Measurements from ENCODE around the gene MSH2.
"Not testable (repeated sequence)": the region's sequence is repeated elsewhere in the genome, so short reads cannot be mapped to it uniquely, and the experiment has no call there.

The MSH2 gene

DNA sequence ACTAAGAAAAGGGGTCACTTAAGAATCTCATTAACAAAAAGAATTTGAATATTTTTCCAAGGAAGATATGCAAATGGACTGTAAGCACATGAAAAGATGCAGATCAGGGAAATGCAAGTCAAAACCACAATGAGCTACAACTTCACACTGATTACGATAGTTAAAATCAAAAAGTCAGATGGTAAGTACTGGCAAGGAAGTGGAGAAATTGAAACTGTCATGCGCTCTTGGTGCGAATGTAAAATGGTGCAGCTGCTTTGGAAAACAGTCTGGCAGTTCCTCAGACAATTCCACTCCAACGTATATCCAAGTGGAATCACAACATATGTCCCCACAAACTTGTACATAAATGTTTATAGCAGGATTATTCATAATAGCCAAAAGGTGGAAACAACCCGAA is 81.4 kb downstream of the MSH2 start:
- DNase-seq (ENCODE audit: low spot score), result no peak

DNA sequence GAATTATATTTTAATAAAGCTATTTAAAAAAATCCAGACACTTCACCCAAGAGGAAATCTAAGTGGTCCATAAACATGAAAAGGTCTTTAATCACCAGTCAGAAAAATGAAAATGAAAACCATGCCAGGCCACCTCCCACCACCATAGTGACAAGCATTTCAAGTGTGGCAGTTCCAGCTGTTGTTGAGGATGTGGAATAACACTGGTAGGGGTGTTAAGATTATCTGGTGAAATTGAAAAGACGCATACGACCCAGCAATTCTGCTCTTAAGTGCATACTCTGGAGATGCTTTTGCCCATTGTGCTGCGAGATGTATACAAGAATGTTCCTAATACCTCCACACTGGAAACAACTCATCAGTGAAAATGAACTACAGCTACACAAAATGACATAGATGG is 82.2 kb downstream of the MSH2 start:
- no peak for DNase-seq (ENCODE audit: low spot score)

DNA sequence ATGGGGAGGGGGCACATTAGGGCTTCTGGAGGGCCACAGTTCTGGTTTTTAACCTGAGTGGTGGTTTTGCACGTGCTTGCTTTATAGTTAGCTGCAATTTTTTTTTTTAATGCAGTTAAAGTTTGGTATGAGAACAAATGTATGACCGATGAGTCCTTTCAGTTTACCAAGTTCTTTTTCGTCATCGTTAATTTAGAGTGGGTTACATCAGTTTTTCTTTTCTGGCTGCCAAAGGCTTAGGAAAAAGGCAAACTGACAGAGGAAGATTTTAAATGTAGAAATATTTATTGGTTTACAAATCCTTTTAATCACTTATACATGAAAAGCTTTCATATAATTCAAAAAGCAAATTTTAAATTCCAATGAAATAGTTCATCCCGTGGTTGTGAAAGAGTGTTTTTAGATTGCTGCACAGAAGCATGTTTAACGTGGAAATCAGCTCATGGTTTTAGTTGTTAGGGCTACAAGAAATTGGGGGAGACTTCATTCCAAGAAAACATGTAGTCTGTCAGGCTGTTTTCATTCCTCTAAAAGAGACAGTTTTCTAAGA is 82.9 kb downstream of the MSH2 start:
- no peak for DNase-seq (ENCODE audit: low spot score)

DNA sequence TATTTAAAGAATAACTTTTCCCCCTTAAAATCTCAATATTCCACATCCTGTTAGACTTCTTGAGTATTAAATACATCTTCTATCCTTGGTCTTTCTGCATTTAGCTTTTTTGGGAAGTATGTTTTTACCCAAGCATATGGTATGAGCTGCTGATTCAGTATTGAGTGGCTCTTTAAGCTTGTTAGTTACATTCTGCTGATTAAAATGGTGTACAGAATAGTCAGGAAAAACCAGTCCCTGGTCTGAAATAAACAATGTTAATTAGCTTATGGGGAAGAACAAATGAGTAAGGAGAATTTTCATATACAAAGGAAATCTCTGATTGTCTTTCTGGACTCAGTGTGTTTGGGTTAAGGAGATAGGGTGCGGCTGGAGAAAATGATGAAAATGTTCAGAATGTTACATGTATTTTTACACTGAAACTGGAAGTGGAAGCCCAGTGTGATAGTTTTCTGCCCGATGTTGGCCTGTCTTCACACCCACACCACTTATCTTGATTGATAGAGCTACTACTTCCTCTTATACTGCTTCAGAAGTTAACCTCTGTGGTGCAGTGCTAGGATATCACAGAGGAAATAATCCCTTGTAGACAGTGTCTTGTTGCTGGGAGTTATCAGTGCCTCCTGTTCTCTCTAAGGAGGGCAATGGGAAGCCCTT is 84.0 kb downstream of the MSH2 start:
- DNase-seq (ENCODE audit: low spot score), result no peak

DNA sequence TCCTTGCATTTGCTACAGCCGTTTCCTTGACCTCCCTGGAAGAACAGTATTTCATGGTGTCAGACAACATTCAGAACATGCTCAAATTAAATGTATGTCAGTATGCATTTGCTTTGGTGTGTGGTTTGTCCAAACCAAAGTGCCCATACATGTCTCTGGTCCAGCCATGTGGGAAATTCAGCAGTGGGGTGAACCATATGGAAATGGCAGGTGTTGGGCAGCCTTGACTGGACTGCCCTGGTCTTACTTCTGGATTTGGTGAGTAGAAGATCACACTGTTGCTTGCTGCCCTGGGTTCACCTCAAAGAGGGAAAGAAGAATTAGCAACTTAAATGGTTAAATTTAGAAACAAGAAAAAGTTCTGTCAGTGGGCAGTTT is 84.5 kb downstream of the MSH2 start:
- no peak for DNase-seq (ENCODE audit: low spot score)

DNA sequence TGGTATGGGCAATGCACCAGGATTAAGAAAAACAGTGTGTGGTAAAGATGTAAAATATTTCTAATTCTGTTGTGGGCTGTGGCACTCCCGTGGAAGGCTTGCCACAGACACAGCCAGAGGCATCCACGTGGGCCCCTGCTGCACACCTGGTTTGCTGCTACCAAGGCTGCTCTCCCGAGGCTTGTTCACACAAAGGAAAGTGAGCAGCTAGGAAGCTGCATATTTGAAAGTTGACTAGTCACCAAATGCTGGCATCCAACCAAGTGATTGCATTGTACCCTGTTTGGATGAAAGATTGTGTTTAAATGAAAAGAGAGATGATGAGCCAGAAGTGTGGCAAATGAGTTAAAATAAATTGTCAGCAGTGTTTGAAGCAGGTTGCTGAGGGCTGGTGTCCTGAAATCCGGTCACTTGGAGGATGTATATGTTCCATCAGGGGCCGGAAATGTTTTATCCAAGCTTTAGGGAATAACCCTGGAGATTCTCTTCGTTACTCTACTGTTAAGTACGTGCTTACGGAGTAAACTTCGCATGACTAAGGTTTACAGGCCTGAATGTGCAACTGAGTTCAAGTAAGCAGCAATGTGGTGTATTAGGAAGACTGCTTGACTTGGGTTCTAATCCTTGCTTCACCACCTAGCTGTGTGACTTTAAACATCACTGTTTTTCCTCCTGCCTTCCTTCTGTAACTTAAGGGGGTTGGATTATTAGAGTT is 86.1 kb downstream of the MSH2 start:
- DNase-seq (ENCODE audit: low spot score), result no peak

DNA sequence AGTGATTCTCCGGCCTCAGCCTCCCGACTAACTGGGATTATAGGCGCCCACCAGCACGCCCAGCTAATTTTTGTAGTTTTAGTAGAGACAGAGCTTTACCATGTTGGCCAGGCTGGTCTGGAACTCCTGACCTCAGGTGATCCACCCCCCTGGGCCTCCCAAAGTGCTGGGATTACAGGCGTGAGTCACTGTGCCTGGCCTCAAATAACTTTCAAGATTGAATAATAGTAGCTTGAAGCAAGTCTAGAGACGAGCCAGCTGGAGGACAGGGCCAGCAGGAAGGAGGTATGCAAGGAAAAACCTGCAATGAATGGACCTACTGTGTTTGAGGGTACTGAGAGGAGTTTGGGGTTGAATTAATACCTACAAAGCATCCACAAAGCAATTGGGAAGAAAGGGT is 87.5 kb downstream of the MSH2 start:
- no peak for DNase-seq (ENCODE audit: low spot score)

DNA sequence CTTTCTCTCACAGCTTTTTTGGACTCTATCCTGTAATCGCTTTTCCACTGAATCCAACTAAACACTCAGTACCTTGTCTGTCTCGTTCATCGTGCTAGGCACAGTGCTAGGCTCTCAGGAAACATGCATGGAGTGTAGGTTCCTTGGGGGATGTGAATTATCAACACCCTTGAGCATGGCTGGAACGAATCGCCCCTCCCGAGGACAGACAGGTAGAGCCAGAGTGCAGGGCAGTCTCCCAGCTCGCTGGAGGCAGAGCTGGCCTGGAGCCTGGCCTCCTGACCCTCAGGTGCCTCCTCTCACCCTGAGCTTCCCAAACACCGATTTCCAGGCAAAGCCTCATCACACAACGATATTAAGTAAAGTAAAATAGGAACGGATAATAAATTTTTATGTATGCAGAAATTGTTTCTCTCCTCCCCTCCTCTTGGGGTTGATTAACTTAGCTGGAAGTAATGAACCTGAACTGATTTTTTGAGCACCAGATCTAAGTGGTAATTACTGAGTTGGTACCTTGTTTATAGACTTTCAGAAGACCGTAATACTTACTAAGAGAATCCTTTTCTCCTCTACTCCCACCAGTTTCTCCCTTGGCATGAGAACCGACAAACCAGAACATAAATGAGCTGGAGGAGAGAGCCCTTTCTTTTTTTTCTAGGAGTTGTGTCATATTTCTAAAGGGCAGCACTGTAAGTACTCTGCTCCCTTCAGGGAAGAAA is 90.5 kb downstream of the MSH2 start:
- DNase-seq (ENCODE audit: low spot score), result no peak

DNA sequence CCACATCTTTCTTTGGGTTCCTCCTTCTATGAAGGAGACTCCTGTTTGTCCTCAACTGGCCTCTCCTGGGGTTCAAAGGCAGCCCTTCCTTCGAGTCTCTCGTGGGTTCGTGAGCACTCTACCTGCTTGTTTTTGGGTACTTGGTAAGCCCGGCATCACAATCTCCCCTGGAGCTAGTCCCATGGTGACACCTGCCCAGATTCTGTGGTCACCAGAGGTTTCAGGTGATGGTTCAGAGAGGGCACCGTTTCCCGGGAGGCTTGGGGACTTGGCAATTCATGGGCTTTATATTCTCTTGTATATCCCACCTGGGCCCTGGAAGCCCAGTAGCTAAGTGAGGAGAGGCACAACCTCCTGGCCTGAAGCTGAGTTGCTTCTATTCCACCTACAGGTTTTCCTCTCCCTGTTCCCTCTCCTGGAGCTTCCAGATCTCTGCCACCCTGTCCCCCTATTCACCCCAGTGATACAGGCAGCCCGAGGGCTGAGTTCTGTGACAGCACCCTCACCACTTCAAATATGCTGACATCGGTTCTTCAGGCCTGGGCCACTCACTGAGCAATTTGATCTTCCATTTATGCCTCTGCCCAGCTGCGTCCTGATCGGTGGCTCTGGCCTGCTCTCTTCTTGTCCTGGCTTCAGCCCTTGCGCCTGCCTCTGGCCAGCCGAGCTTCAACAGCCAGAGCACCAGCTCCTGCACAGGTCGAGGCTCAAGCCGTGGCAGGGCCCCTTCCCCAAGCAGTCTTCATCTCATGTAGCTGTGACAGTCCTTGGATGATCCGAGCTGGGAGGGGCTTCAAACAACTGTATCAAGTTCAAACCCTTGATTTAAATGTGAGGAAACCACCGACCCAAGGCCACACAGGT is 91.5 kb downstream of the MSH2 start:
- DNase-seq (ENCODE audit: low spot score), result no peak

DNA sequence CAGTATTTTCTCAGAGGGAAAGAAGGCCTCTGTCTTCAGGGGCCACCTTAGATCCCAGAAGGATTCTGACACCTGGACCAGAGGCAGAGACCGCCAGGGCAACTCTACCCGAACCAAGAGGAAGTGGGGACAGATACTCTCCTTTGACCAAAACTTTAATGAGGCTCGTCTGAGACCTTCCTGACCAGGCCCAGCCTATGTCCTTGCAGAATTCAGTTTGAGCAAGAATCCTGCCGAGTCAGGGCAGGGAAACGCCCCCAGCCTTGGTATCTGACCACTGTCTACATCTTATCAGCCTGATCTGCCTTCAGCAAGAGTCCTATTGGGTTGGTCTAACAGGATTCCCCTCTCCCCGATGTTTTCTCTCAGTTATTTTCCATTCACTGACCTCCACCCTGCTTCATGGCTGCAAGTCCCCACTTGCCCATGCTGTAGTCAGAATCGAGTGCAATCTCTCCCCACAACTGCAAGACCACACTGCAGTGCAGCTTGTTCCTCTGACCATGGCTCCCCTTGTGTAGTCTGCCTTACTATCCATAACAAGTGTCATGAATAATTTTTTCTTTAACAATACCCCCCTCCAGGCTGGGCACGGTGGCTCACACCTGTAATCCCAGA is 95.0 kb downstream of the MSH2 start:
- DNase-seq (ENCODE audit: low spot score), result no peak

DNA sequence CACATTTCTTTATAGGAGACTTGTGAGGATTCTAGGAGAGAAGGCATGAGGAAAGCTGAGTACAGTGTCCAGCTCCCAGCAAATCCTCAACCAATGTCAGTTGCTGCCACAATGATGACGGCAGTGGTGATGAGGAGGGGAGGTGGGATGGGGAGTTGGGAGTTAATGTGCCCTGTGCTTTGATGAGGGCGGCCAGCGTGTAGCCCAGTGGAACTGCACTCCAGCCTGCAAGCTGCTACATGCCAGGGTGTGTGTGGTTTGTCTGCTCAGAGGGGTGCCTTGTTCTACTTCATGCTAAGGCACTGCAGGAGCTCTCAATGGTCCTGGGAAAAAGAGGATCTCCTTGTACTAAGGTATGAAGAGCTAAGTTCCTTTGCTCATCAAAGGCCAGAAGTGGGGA is 96.1 kb downstream of the MSH2 start:
- DNase-seq (ENCODE audit: low spot score), result no peak

DNA sequence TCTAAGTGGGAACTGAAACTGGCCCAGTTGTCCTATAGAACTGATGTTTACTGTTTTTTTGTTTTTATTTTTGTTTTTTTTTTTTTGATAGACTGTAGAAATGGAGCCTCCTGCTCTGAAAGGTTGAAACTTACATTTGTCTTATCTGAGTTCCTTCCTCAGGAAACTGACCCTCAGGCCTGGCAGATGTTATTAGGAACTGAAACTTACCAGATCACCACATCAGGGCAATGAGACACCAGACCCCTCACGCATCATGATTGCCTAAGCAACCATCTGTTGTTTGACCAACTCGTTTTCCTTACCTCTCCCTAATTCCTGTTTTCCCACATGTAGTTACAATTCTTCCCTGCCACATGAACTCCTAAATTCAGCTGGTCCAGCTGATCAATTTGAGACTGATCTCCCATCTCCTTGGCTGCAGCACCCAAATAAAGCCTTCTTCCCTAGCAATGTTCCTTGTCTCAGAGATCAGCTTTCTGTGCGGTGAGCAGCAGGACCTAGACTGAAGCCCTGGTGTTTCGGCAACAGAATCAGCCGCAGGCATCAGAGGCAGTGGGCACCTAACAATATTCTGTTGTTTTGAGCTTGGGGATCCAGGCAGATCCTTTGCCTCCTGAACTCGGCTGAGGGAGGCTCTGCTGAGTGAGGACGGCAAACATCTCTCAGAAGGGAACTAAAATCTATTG is 96.8 kb downstream of the MSH2 start:
- DNase-seq (ENCODE audit: low spot score), result no peak

DNA sequence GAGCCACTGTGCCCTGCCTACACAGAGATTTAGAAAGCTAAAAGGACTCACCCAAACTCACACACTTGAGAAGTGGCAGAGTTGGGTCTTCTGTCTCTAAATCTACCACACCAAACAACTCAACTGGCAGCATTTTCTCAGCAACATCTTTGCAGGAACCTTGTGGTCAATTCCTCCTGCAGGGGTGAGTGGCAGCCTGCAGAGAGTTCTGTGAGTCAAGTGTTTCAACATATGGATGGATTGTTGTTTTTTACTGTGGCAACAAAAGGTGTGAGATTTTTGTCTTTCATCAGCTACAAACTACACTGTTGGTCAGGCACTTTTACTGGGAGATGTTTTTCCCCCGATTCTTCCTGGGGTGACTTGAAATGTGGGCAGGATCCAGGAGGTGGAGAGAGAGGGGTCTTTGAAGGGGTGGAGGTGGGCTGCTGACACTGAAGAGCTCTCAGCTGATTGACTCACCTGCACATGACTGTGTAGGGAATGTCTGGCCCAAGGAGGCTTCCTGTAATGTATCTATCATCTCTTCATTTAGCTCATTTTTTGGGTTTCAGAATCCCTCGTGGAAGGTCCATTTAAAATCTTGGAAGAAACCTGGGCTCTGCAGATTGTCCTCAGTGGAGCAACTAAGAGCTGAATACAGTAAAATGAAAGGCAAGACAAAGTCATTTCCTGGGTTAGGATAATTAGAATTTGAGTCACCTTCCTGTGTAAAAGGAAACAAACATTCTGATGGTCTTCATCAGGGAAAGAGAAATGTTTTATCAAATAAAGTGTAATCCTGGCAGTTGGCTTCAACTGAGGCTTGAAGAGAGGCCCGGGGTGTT is 98.6 kb downstream of the MSH2 start:
- DNase-seq (ENCODE audit: low spot score), result no peak

DNA sequence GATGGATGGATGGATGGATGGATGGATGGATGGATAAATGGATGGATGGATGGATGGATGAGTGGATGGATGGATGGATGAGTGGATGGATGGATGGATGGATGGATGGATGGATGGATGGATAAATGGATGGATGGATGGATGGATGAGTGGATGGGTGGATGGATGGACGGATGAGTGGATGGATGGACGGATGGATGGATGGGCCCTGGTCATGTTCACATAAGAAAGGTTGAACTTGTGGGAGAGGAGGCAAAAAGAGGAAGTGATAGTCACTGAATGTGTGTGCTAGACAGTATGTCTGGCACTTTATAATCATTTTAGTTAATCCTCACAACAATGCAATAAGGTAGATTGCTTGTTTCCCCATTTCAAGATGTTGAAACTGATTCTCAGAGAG is 99.5 kb downstream of the MSH2 start:
- DNase-seq (ENCODE audit: low spot score), result not testable (repeated sequence)

DNA sequence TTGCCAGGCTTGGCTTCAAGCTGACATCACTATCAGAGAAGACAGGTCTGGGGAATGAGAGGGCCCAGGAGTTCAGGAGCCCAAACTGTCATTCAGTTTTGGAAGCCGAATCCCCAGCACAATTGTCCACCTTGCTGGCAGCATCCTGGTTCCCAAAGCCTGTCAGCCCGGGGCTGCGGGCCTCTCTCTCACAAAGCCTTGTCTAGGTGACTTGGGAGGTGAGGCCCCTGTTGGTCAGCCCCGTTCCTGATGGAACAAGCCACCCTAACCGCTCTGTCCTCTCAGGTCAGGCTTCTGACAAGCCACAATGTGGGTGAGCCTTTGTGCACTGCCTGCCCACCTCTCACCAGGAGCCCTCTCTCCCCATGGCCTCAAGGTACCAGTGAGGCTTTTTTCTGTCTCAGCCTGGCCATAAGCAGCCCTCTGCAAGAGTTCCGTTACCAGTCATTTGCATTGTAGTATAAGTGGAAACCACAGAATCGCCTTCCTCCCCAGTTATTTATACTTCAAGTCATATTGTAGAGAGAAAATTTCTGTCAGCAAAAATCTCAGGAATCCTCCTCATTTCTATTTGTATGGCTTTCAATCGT is 100.6 kb downstream of the MSH2 start:
- no peak for DNase-seq (ENCODE audit: low spot score)

DNA sequence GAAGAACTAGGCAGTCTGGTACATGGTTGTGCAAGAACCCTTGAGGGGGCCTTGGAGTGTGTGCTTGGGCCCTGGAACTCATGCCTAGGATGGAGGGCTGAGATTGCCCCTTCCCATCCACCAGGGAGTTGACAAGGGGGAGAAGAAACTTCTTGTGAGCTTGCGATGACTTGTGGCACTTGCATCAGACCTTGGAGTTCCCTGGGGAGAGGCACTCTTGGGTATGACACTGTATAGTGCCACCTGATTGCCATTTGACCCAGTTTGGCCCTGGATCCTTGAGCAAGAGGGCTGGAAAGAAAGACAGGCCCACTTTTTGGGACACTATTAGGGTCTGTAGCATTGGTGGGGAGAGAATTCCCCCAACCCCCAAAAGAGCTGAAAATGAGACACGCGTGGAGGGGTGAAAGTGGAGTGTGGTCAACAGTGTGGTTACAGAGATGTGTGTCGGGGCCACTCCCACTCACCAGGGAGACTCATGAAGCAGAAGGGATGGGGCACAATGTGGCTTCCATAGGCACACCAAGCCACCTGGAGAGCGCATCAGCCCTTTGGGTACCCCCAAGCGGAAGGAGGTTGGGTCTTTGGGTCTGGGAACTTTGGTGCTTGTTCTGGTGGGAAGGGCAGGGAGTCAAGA is 101.3 kb downstream of the MSH2 start:
- DNase-seq (ENCODE audit: low spot score), result no peak

DNA sequence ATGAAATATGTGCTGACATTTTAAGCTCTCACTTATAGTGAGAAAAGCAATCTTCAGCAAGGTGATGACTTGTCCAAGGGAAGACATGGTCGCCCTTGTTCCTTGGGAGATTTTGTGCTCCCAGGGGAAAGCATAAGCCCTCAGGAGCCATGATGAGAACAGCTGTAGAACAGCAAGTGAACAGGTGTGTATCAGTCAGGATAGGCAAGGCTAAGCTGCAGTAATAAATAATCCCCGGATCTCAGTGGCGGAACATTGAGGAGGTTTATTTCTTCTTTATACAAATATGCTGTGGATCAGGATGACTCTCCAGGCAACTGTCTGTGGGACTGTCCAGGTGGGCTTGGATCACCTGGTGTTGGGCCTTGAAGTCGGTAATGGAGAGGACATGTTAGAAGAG is 103.1 kb downstream of the MSH2 start:
- no peak for DNase-seq (ENCODE audit: low spot score)

DNA sequence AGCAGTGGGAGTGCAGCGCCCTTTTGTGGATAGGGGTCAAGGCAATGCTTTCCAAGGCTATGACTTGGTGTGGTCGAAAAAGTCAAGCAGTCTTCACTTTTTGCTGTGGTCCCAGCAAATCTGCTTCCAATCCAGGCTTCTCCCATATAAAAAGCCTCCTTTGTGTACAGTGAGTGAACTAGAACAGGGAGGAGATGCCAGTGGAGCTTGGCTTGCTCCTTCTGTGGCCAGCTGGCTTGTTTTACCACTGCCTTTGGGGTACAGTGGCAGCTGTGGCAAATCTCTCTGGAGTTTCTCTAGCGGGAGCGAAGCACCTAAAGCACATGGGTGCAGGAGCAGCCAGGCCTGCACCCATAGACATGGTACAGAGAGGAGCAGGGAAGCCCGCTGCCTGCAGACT is 103.5 kb downstream of the MSH2 start:
- no peak for DNase-seq (ENCODE audit: low spot score)

DNA sequence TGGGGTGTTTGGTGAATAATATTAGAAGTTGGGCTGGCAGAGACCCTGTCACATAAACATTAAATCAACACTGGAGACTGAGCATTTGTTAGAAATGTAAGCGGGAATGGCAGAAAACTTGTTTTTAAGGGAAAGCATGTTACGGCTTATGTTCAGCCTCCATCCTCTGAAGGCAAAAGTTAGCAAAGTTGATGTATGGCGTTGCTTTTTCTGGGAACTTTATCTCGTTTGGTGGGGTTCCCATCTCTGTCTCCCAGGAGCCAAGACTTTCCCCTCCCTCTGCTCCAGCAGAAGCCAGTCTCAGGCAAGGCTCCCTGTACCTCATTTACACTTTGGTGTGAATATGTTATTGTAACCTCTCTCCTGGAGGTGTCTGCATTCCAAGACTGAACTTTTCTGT is 105.1 kb downstream of the MSH2 start:
- DNase-seq (ENCODE audit: low spot score), result no peak
